GM15510 (cell line): ENCODE data around the gene PTPRE.
A peak's percentile ranks its signal among the peaks of the same experiment; 100 is the strongest.

Experiments used
- POLR2A ChIP-seq: IDR thresholded peaks from 3 replicates; pipeline ENCODE4 v1.6.1; 2011; ENCODE audit warnings: borderline replicate concordance; ENCODE audit not compliant: insufficient read length; ENCODE audit errors: extremely low read depth

The PTPRE gene

GRCh38 chr10:128046156-128046952 is 139.5 kb downstream of the PTPRE start:
- no peak for TF ChIP-seq POLR2A

GRCh38 chr10:128046953-128047290 is 140.0 kb downstream of the PTPRE start:
- no peak for TF ChIP-seq POLR2A

DNA sequence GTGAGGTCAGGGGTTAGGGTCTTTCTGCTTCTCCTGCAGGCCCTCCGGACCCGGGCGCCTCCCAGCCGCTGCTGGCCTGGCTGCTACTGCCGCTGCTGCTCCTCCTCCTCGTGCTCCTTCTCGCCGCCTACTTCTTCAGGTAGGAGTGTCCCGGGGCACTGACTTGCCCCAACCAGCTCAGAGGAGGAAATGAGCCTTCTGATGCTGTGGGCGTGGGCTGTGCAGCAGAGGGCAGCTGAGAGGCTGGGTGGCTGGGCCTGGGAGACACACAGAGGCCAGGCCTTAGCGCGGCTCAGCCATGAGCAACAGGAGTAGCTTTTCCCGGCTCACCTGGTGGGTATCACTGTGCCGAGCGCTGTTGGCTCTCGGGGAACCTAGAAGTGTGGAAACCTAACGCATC is 140.4 kb downstream of the PTPRE start:
- peak; percentile 74 for TF ChIP-seq POLR2A

DNA sequence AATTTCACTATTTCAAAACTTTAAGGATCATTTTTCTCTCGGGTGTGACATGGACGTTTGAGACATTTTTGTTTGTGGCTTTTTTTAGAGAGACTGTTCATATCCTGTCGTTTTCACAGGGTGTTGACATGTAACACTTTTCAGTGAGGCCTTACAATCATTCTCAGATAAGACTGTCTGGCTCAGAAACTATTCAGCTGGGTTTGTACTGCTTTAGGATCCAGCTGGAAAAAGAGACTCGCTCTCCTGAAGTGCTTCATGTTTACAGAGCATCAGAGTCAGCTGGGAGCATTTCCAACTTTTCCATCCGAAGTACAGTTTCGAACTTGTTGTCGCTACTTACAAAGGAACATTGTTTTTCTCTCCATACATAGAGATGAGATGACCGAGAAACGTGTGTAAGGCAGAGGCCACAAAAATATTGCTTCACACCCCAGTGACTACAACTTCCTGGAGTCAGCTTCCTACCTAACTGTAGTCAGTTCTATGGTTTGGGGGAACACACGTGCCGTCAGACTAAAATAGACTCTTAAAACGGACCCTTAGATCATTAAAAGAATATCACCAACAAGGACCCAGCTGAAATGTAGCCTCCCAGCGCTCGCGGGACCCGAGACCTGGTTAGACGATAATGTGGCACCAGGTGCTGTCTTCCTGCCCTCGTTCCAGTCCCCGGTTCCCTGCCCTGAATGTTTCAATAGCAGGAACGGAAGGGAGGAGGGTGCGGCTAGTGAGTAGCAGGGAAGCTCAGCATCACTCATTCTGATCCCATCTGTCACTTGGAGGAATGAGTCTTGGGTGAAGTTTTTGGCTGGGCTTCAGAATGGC is 141.3 kb downstream of the PTPRE start:
- TF ChIP-seq POLR2A = no peak

- no peak for TF ChIP-seq POLR2A
Measured at GRCh38 chr10:128048819-128049210, 141.9 kb downstream of the PTPRE start.

- no peak for TF ChIP-seq POLR2A
Measured at GRCh38 chr10:128049226-128050120, 142.6 kb downstream of the PTPRE start.

- no peak for TF ChIP-seq POLR2A
Measured at GRCh38 chr10:128050121-128050516, 143.2 kb downstream of the PTPRE start.

DNA sequence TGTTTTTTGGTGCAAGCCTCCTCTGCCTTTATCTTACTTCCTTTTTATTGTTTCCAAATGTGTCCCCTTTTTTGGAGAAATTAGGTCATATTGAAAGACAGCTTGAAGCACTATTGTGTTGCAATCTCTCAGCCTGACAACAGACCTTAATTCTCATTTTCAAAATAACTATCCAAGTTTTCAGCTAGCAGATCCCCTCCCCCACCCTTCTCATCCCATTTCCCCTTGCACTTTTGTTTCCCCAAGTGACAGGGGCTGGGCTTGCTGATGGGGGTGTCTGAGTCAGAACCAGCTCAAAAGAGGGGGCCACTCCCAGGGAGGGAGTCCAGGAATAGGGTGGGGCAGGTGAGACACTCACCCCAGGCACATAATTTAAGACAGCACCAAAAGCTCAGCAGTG is 144.0 kb downstream of the PTPRE start:
- TF ChIP-seq POLR2A = no peak

DNA sequence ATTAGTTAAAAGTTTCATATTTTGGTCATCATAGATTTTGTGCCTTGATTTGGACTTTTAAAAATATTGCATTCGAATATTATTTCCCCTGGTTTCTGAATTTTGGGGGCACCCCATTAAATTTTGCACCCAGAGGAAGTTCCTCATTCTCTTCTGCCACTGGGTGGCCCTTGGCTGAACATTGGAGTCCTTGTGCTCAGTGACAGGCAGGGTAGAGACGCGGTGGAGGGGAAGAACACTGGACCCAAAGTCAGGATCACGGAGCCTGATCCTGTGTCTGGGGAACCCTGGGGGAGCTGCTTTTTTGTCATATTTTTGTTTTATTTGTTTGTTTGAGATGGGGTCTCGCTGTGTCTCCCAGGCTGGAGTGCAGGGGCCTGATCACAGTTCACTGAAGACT is 144.6 kb downstream of the PTPRE start:
- no peak for TF ChIP-seq POLR2A

DNA sequence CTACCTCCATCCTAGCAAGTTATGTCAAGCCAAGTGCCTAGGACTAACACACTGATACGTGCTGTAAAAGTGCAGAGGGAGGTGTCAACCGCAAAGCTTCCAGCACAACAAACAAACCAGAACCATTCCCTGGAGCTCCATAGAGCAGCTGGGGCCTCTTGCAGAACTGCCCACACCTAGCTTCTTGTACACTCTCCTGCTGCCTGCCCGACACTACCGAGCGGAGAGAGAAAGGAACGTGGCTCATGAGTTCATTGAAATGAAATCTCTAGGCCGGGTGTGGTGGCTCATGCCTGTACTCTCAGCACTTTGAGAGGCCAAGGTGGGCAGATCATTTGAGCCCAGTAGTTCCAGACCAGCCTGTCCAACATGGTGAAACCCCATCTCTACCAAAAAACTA is 145.8 kb downstream of the PTPRE start:
- no peak for TF ChIP-seq POLR2A

DNA sequence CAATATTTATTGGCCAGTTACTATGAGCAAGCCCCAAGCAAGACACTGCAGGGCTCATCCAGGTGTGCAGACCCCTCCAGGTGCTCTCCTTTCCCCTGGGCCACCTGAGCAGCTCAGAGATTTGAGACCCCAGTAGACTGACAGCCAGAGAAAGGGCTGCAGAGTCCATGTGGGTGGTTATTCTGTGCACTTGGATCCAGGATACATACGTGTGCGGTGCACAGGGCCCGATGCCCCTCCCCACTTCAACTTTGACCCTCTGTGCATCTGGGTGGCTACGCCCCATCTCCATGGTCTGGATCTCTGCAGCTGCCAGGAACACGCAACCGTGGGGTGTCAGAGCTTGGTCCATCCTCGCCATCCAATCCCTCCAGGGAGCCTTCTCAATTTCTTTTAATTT is 146.5 kb downstream of the PTPRE start:
- no peak for TF ChIP-seq POLR2A

DNA sequence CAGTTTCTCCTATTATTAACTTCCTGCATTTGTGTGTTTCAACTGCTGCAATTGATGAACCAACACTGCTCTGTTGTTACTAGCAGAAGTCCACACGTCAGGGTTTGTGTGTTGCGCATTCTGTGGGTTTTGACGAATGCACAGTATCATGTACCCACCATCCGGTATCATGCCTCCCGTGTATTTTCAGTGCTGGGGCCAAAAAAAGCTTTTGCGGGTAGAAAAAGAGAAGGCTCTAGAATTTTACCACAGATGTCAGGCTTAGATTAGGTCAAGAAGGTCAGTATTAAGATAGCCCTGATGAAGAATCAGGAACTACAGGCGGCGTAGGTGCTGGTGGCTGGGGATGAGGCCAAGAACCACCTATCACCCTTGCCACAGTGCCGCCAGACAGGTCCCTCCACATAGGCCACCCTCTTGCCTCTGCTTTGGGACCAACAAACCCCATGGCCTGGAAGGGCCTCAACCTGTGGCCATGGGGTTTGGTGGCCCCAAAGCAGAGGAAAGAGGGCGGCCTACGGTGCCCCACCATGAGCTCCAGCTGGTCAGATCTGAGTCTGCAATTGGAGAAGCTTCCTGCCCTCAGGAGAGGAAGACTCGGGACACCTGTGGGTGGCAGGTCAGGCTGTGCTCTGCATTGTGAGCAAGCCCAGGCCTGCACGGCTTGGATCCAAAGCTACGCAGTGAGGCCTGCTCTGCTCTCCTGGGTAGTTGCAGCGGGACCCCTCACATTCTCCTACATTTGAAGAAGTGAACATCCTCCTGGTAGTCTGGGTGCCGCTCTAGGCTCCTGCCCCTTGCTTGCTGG is 147.5 kb downstream of the PTPRE start:
- no peak for TF ChIP-seq POLR2A

- no peak for TF ChIP-seq POLR2A
Measured at GRCh38 chr10:128055061-128055868, 148.4 kb downstream of the PTPRE start.
